Measurements from ENCODE around the gene AIFM3. TPM values are rescaled to one million over a fixed set of nuclear protein-coding genes. Genes with fewer than 3 reads are reported as not detected.

The AIFM3 gene
- total RNA-seq, 1 experiment from 2014 or later, result 9.7 TPM

GRCh38 chr22:21030032-21030431 is 63.0 kb downstream of the AIFM3 start:
- no peak for DNase-seq (ENCODE audit: low read depth, low spot score)
- Histone ChIP-seq H3K4me3 (replicated peaks in 1 of 2; ENCODE audit: low read depth in 1 of 2, low read length in 2 of 2) (no peak overlapping the region), H3K9me2 (ENCODE audit: insufficient read depth) (no peaks in the 10 kb centered on the region), H3K9ac (ENCODE audit: low read length) (no peak overlapping the region), H2AFZ (ENCODE audit: low read depth, low read length, poor library complexity, severe bottlenecking) (no peak overlapping the region), H3K36me3 (ENCODE audit: control insufficient read depth in 1 of 2, insufficient read depth in 2 of 2, low read length in 2 of 2) (no peaks in the 10 kb centered on the region), H3K4me1 (ENCODE audit: control insufficient read depth in 1 of 2, insufficient read depth in 2 of 2, low read length in 2 of 2) (no peaks in the 10 kb centered on the region), H4K20me1 (ENCODE audit: insufficient read depth) (no peaks in the 10 kb centered on the region), H3K4me2 (ENCODE audit: low read length) (no peak overlapping the region), H3K27me3 (ENCODE audit: insufficient read depth, low read length) (no peaks in the 10 kb centered on the region), H3K9me3 (ENCODE audit: control insufficient read depth in 1 of 2, insufficient read depth in 1 of 2, low read depth in 1 of 2, low read length in 2 of 2) (no peaks in the 10 kb centered on the region), H3K27ac (ENCODE audit: low read depth, low read length) (no peak overlapping the region), H3K79me2 (ENCODE audit: insufficient read depth, low read length) (no peaks in the 10 kb centered on the region)
- intact Hi-C loops (cut with micrococcal nuclease), result no loop called here
- BruUV-seq (replicated peaks), result no TSS peak
- no peak for ATAC-seq
- ChIA-PET CTCF (no interaction called here), RAD21 (ENCODE audit: low non-redundant PET in 1 of 2, low total read pairs in 2 of 2, uncharacterized antibody in 2 of 2, unreplicated experiment in 2 of 2) (no interaction called here), POLR2A (no interaction called here)
- no peak for TF ChIP-seq YY1 (IDR thresholded peaks at IDR 0.05; ENCODE audit: extremely low read depth, insufficient replicate concordance, low read depth, low read length)
- no peak for TF ChIP-seq TCF7L2 (IDR thresholded peaks at IDR 0.05; ENCODE audit: borderline replicate concordance, extremely low read depth, insufficient read depth, insufficient read length)
- no peak for TF ChIP-seq POLR2A (IDR thresholded peaks at IDR 0.05; ENCODE audit: borderline replicate concordance, extremely low read depth, insufficient read depth, insufficient read length)
- TF ChIP-seq ZNF274 (IDR thresholded peaks at IDR 0.05; ENCODE audit: low read depth, low read length), result no peak
- no peak for TF ChIP-seq POLR2AphosphoS5 (IDR thresholded peaks at IDR 0.05; ENCODE audit: low read depth, low read length)
- no peak for TF ChIP-seq CBX3 (IDR thresholded peaks at IDR 0.05; ENCODE audit: low read depth)
- TF ChIP-seq ZBTB33 (IDR thresholded peaks at IDR 0.05; ENCODE audit: extremely low read depth, insufficient replicate concordance, low read length), result no peak

Other genes starting within 250 kb of the AIFM3 start
- gene SERPIND1, start 193.1 kb upstream of the AIFM3 start, total RNA-seq (2021; ENCODE audit: unreplicated experiment), result 0.25 TPM
- 59.6 TPM for gene PI4KA, start 108.4 kb upstream of the AIFM3 start, total RNA-seq (2021; ENCODE audit: unreplicated experiment)
- gene SNAP29, start 108.2 kb upstream of the AIFM3 start, total RNA-seq (2021; ENCODE audit: unreplicated experiment), result 27.3 TPM
- gene CRKL, start 49.8 kb upstream of the AIFM3 start, total RNA-seq (2021; ENCODE audit: unreplicated experiment), result 87.7 TPM
- 56.5 TPM for gene LZTR1, start 15.0 kb downstream of the AIFM3 start, total RNA-seq (2021; ENCODE audit: unreplicated experiment)
- gene THAP7, start 34.9 kb downstream of the AIFM3 start, total RNA-seq (2021; ENCODE audit: unreplicated experiment), result 27.7 TPM
- gene P2RX6, start 47.9 kb downstream of the AIFM3 start, total RNA-seq (2021; ENCODE audit: unreplicated experiment), result 0.20 TPM
- not detected for gene SLC7A4, start 65.3 kb downstream of the AIFM3 start, total RNA-seq (2021; ENCODE audit: unreplicated experiment)
- gene LRRC74B, start 78.7 kb downstream of the AIFM3 start, total RNA-seq (2021; ENCODE audit: unreplicated experiment), result not detected